GM19395 (cell line): ENCODE data around the gene AGRN.

Experiments
- ATAC-seq: cut with Tn5 transposase; IDR thresholded peaks from one replicate; pipeline ENCODE4 v1.9.1; 2021; ENCODE audit warnings: mild to moderate bottlenecking, moderate library complexity; ENCODE audit not compliant: unreplicated experiment

Gene AGRN

GRCh38 chr1:1033731-1034438 lies 14.0 kb downstream of the AGRN start:
- ATAC-seq, result no peak

GRCh38 chr1:1034439-1034781 lies 14.5 kb downstream of the AGRN start:
- ATAC-seq, result no peak

GRCh38 chr1:1035291-1035943 lies 15.5 kb downstream of the AGRN start:
- no peak for ATAC-seq

GRCh38 chr1:1037366-1038327 lies 17.7 kb downstream of the AGRN start:
- ATAC-seq, result no peak

- ATAC-seq, result peak; percentile 54
These were observed 18.8 kb downstream of the AGRN start for GRCh38 chr1:1038694-1039093.

GRCh38 chr1:1039145-1039910 lies 19.4 kb downstream of the AGRN start:
- no peak for ATAC-seq

GRCh38 chr1:1040004-1040991 lies 20.4 kb downstream of the AGRN start:
- ATAC-seq, result peak; percentile 42

GRCh38 chr1:1041092-1041523 lies 21.2 kb downstream of the AGRN start:
- ATAC-seq, result no peak

- ATAC-seq, result no peak
These were observed 22.0 kb downstream of the AGRN start for GRCh38 chr1:1041873-1042272.

- no peak for ATAC-seq
These were observed 22.9 kb downstream of the AGRN start for GRCh38 chr1:1042835-1043234.

GRCh38 chr1:1043411-1043810 lies 23.5 kb downstream of the AGRN start:
- ATAC-seq, result no peak

GRCh38 chr1:1043921-1044320 lies 24.0 kb downstream of the AGRN start:
- no peak for ATAC-seq

GRCh38 chr1:1044455-1045078 lies 24.6 kb downstream of the AGRN start:
- no peak for ATAC-seq

- ATAC-seq, result no peak
These were observed 25.2 kb downstream of the AGRN start for GRCh38 chr1:1045129-1045528.

GRCh38 chr1:1046243-1046642 lies 26.3 kb downstream of the AGRN start:
- ATAC-seq, result no peak

GRCh38 chr1:1046767-1047166 lies 26.8 kb downstream of the AGRN start:
- no peak for ATAC-seq

GRCh38 chr1:1047407-1047806 lies 27.5 kb downstream of the AGRN start:
- ATAC-seq, result no peak

GRCh38 chr1:1047963-1048362 lies 28.0 kb downstream of the AGRN start:
- no peak for ATAC-seq

GRCh38 chr1:1048765-1049164 lies 28.8 kb downstream of the AGRN start:
- no peak for ATAC-seq
